K562 (cell line): ENCODE measurements around the gene AGMO. TPM values are rescaled to one million over a fixed set of nuclear protein-coding genes. Genes with fewer than 3 reads are reported as not detected.

Experiments used
- ATAC-seq: fragments of 200-7000 bp; cut with Tn5 transposase; 3 replicates; pipeline ENCODE4 v1.9.1; 2020; ENCODE audit warnings: moderate library complexity
- BruUV-seq: library from RNA; stranded (reverse); fragments of 400-500 nt; replicated peaks from 2 replicates; lab custom pipeline; 2021; lab: Mats Ljungman, UMichigan
- CTCF ChIA-PET: fragments of 300-600 bp; formaldehyde crosslinking; extraction: SDS; loops from one replicate; lab custom pipeline; 2021; ENCODE audit warnings: low intra/inter-chr PET ratio; lab: Yijun Ruan, JAX
- POLR2A ChIA-PET: fragments of 300-600, 350-650 bp; sonication (Branson Sonifier 250); formaldehyde crosslinking; extraction: SDS; loops from one replicate; lab custom pipeline; 2021; ENCODE audit warnings: antibody characterized with exemption, inconsistent platforms; lab: Yijun Ruan, JAX
- DNase-seq, 4 experiments: peaks; one replicate each; pipeline versions ENCODE4 v3.0.0 to v3.0.0-alpha.2; 2011 to 2018; ENCODE audit warnings: low spot score in 3 of 4, mixed read lengths in 3 of 4; ENCODE audit errors: extremely low read depth in 1 of 4
- FAIRE-seq: peaks from 2 replicates; lab custom pipeline; 2011; peaks lifted over from hg19 to GRCh38; lab: Jason Lieb, UNC
- H2AFZ ChIP-seq: 2 replicates; pipeline ENCODE4 v1.6.0; 2011; ENCODE audit warnings: low read depth, low read length, control low read depth, inconsistent platforms
- H3K27ac ChIP-seq: fragments of 200-600 bp; 3 replicates; pipeline ENCODE4 v1.8.0; 2011; ENCODE audit warnings: low read depth, mild to moderate bottlenecking, control low read depth, inconsistent platforms, low read length, moderate library complexity, mixed read lengths; ENCODE audit errors: extremely low read depth
- H3K27me3 ChIP-seq, 2 experiments: fragments of 300-600 bp in 1 of 2; 2 replicates in 1 of 2; 3 replicates in 1 of 2; pipeline versions ENCODE4 v1.6.0 to v1.8.0; 2011; ENCODE audit warnings: inconsistent platforms in 2 of 2, low read length in 2 of 2, mild to moderate bottlenecking in 1 of 2, mixed read lengths in 1 of 2, moderate library complexity in 1 of 2; ENCODE audit not compliant: control insufficient read depth in 2 of 2, insufficient read depth in 2 of 2
- H3K36me3 ChIP-seq: fragments of 300-600 bp; 3 replicates; pipeline ENCODE4 v1.8.0; 2011; ENCODE audit warnings: mild to moderate bottlenecking, low read length, inconsistent platforms; ENCODE audit not compliant: control insufficient read depth, insufficient read depth
- H3K4me1 ChIP-seq, 2 experiments: fragments of 200-600 bp in 1 of 2; replicated peaks in 1 of 2; 2 replicates in 1 of 2; 3 replicates in 1 of 2; pipeline versions ENCODE4 v1.5.1 to v1.8.0; 2011; ENCODE audit warnings: inconsistent platforms in 2 of 2, low read length in 2 of 2, mild to moderate bottlenecking in 1 of 2, mixed read lengths in 1 of 2, moderate library complexity in 1 of 2; ENCODE audit not compliant: control insufficient read depth in 2 of 2, insufficient read depth in 2 of 2
- H3K4me2 ChIP-seq: 2 replicates; pipeline ENCODE4 v1.6.1; 2011; ENCODE audit warnings: low read length, control low read depth, inconsistent platforms, mixed read lengths; ENCODE audit not compliant: insufficient read depth
- H3K4me3 ChIP-seq: fragments of 200-600 bp; sonication (generic), shearing (Covaris generic); 2 replicates; pipeline ENCODE4 v1.5.1; 2016; ENCODE audit warnings: control low read depth, inconsistent platforms
- H3K79me2 ChIP-seq: fragments of 200-600 bp; 3 replicates; pipeline ENCODE4 v1.8.0; 2011; ENCODE audit warnings: low read length, inconsistent platforms; ENCODE audit not compliant: control insufficient read depth, insufficient read depth
- H3K9ac ChIP-seq, 2 experiments: 2 replicates each; pipeline versions ENCODE4 v1.6.0 to v1.6.1; 2011; ENCODE audit warnings: low read depth in 2 of 2, low read length in 2 of 2, control low read depth in 1 of 2, inconsistent platforms in 1 of 2, mild to moderate bottlenecking in 1 of 2, mixed read lengths in 1 of 2; ENCODE audit not compliant: insufficient read depth in 1 of 2
- H3K9me1 ChIP-seq: one replicate; pipeline ENCODE4 v1.6.0; 2011; ENCODE audit warnings: inconsistent platforms, mild to moderate bottlenecking, low read length, moderate library complexity; ENCODE audit not compliant: control insufficient read depth, insufficient read depth
- H3K9me3 ChIP-seq: replicated peaks from 2 replicates; pipeline ENCODE4 v1.5.1; 2011; ENCODE audit warnings: low read depth, low read length, inconsistent platforms; ENCODE audit not compliant: control insufficient read depth, insufficient read depth
- H4K20me1 ChIP-seq: replicated peaks from 2 replicates; pipeline ENCODE4 v1.6.1; 2011; ENCODE audit warnings: low read length, inconsistent platforms, mixed read lengths; ENCODE audit not compliant: control insufficient read depth, insufficient read depth
- NR2C2 ChIP-seq, 2 experiments: fragments of 200-800 bp in 1 of 2; sonication (Bioruptor generic) in 1 of 2; sonication (generic) in 1 of 2; formaldehyde crosslinking in 1 of 2; IDR thresholded peaks; 2 replicates each; pipeline versions ENCODE4 v1.6.1 to v1.8.0; 2016 to 2022; ENCODE audit warnings: mild to moderate bottlenecking in 1 of 2, missing compliant biosample characterization in 1 of 2, missing genetic modification characterization in 1 of 2, missing genetic modification reagents in 1 of 2
- NRF1 ChIP-seq, 2 experiments: fragments of 450-650 bp; IDR thresholded peaks in 1 of 2; conservative IDR thresholded peaks in 1 of 2; 2 replicates each; pipeline ENCODE4 v1.6.1; 2014; ENCODE audit warnings: mild to moderate bottlenecking in 2 of 2
- WGBS: fragments of 100-300 bp; shearing (Covaris generic); methylation state at CpG from one replicate; pipeline ENCODE4 v1.1.6; 2016; ENCODE audit warnings: low coverage, mixed read lengths; ENCODE audit not compliant: insufficient coverage; ENCODE audit errors: missing lambda C conversion rate; 5-methylcytosine and 5-hydroxymethylcytosine counted together
- in situ Hi-C: fragments of 300-500 bp; cut with MboI; formaldehyde crosslinking; loops from 4 replicates; pipeline ENCODE4 v1.15.0; 2018; ENCODE audit warnings: inconsistent platforms, mixed read lengths
- intact Hi-C: fragments of 100-400 bp; cut with micrococcal nuclease; formaldehyde crosslinking; loops from 2 replicates; pipeline ENCODE4 v1.14.2; 2022
- polyA plus RNA-seq, 8 experiments: library from polyadenylated mRNA; depleted of rRNA in 4 of 8; stranded (reverse) in 5 of 8; unstranded in 3 of 8; fragments of >200 nt; fragmentation: Nextera tagmentation in 2 of 8; fragmentation: Illumina TruSeq in 1 of 8; extraction: Ambion mirVana in 2 of 8; extraction: Trizol in 1 of 8; gene quantifications; 2 replicates each; pipeline versions ENCODE4 v1.2.1 to v1.2.3, GENCODE V29; 2011 to 2014; ENCODE audit warnings: inconsistent platforms in 1 of 8, missing spikeins in 1 of 8
- total RNA-seq, 7 experiments: library from RNA; depleted of rRNA in 6 of 7; stranded (reverse); fragments of >200 nt in 6 of 7; fragmentation: Illumina TruSeq in 2 of 7; extraction: Trizol in 2 of 7; gene quantifications; 2 replicates each; pipeline versions ENCODE4 v1.2.1 to v1.2.3, GENCODE V29; 2011 to 2021; ENCODE audit warnings: low replicate concordance in 1 of 7
- TF ChIP-seq, protein P1 (sequence below): sonication (generic); formaldehyde crosslinking; IDR thresholded peaks from 2 replicates; pipeline ENCODE4 v1.8.0; 2022; ENCODE audit warnings: missing genetic modification reagents, mild to moderate bottlenecking, borderline replicate concordance

The AGMO gene
- total and polyA plus RNA-seq, 9 of the 15 experiments (the other 6 are each of a cell fraction or from before 2014, with no cell fraction given) = 0.30 to 1.4 (median 0.69) TPM; not detected in 1

GRCh38 chr7:15489861-15490260 is 72.0 kb downstream of the AGMO start (continued):
- TF ChIP-seq, protein P1, sequence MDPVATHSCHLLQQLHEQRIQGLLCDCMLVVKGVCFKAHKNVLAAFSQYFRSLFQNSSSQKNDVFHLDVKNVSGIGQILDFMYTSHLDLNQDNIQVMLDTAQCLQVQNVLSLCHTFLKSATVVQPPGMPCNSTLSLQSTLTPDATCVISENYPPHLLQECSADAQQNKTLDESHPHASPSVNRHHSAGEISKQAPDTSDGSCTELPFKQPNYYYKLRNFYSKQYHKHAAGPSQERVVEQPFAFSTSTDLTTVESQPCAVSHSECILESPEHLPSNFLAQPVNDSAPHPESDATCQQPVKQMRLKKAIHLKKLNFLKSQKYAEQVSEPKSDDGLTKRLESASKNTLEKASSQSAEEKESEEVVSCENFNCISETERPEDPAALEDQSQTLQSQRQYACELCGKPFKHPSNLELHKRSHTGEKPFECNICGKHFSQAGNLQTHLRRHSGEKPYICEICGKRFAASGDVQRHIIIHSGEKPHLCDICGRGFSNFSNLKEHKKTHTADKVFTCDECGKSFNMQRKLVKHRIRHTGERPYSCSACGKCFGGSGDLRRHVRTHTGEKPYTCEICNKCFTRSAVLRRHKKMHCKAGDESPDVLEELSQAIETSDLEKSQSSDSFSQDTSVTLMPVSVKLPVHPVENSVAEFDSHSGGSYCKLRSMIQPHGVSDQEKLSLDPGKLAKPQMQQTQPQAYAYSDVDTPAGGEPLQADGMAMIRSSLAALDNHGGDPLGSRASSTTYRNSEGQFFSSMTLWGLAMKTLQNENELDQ (CRISPR knock-in tag) = no peak

- Histone ChIP-seq H3K4me1 (no peaks in the 10 kb centered on the region), H3K4me3 (no peak overlapping the region), H2AFZ (no peak overlapping the region), H3K9me1 (no peaks in the 10 kb centered on the region), H3K9me3 (peaks cover under 1% of the 10 kb centered on the region; the same call in 1 of the 2 replicates), H4K20me1 (no peaks in the 10 kb centered on the region), H3K27me3 (no peaks in the 10 kb centered on the region)
- in situ Hi-C loops = no loop called here
- no peak for FAIRE-seq
- BruUV-seq = no TSS peak
- WGBS = 2% methylated on average over 4 of the region's 4 CpGs
- TF ChIP-seq NR2C2 (CRISPR knock-in tag; IDR thresholded peaks at IDR 0.05) (no peak), NR2C2 (tag; IDR thresholded peaks at IDR 0.05) (no peak), NRF1 (conservative IDR thresholded peaks at IDR 0.05 in 1 of 2, IDR thresholded peaks at IDR 0.05 in 1 of 2) (no peak)
- TF ChIP-seq, all 486 proteins: peak for 0
- no peaks in the 10 kb centered on the region for H3K36me3 ChIP-seq
- DNase-seq (peak in 1 of 4 experiments; percentile 0), ATAC-seq (no peak)
- no peak overlapping the region for H3K27ac ChIP-seq
- H3K4me2 ChIP-seq = no peak overlapping the region
- intact Hi-C loops = no loop called here
- ChIA-PET POLR2A (no interaction called here), CTCF (no interaction called here)
- H3K9ac ChIP-seq = no peak overlapping the region
- H3K79me2 ChIP-seq = no peaks in the 10 kb centered on the region
Measured at GRCh38 chr7:15489383-15489782, 72.4 kb downstream of the AGMO start.
